HEK293 (cell line): ENCODE measurements around the gene TGFBRAP1.

Experiments used
- CTCF ChIA-PET: fragments of 350-600 bp; formaldehyde crosslinking; extraction: SDS; loops from one replicate; lab custom pipeline; 2021; ENCODE audit warnings: antibody characterized with exemption; lab: Yijun Ruan, JAX
- POLR2A ChIA-PET: fragments of 300-600 bp; formaldehyde crosslinking; extraction: SDS; loops from one replicate; lab custom pipeline; 2020; ENCODE audit warnings: antibody characterized with exemption, inconsistent platforms; lab: Yijun Ruan, JAX
- H3K27ac ChIP-seq: fragments of 200-500 bp; sonication (Bioruptor generic); 2 replicates; pipeline ENCODE4 v1.5.1; 2014; ENCODE audit warnings: low read depth, low read length, control low read depth, inconsistent platforms; ENCODE audit errors: extremely low read depth
- H3K36me3 ChIP-seq, 2 experiments: fragments of 200-500 bp in 1 of 2; sonication (Bioruptor generic) in 1 of 2; 1 replicate in 1 of 2; 2 replicates in 1 of 2; pipeline ENCODE4 v1.5.1; 2014 to 2017; ENCODE audit warnings: inconsistent platforms in 2 of 2, low read length in 2 of 2; ENCODE audit not compliant: control insufficient read depth in 2 of 2, insufficient read depth in 1 of 2
- H3K4me1 ChIP-seq: fragments of 200-500 bp; sonication (Bioruptor generic); 2 replicates; pipeline ENCODE4 v1.5.1; 2014; ENCODE audit warnings: mild to moderate bottlenecking, low read length, inconsistent platforms; ENCODE audit not compliant: control insufficient read depth, insufficient read depth
- H3K4me3 ChIP-seq: 2 replicates; pipeline ENCODE4 v1.5.1; 2011; ENCODE audit warnings: low read depth, mild to moderate bottlenecking, control low read depth, low read length, moderate library complexity
- H3K9me3 ChIP-seq: fragments of 200-500 bp; sonication (Bioruptor generic); 2 replicates; pipeline ENCODE4 v1.5.1; 2014; ENCODE audit warnings: low read depth, low read length, inconsistent platforms; ENCODE audit not compliant: control insufficient read depth, insufficient read depth
- CTCF ChIP-seq: fragments of 450-650 bp; formaldehyde crosslinking; IDR thresholded peaks from 2 replicates; pipeline ENCODE4 v1.5.1; 2016; ENCODE audit warnings: missing biosample characterization, missing genetic modification characterization
- KLF1 ChIP-seq: fragments of 450-650 bp; formaldehyde crosslinking; IDR thresholded peaks from 2 replicates; pipeline ENCODE4 v1.5.1; 2016; ENCODE audit warnings: missing biosample characterization, missing genetic modification characterization
- KLF16 ChIP-seq: fragments of 450-650 bp; formaldehyde crosslinking; IDR thresholded peaks from 2 replicates; pipeline ENCODE4 v1.5.1; 2017; ENCODE audit warnings: missing biosample characterization, missing genetic modification characterization
- KLF8 ChIP-seq: fragments of 450-650 bp; formaldehyde crosslinking; IDR thresholded peaks from 2 replicates; pipeline ENCODE4 v1.5.1; 2016; ENCODE audit warnings: missing biosample characterization, missing genetic modification characterization
- SCRT2 ChIP-seq: fragments of 450-650 bp; formaldehyde crosslinking; IDR thresholded peaks from 2 replicates; pipeline ENCODE4 v1.5.1; 2016; ENCODE audit warnings: missing biosample characterization, missing genetic modification characterization
- ZBTB48 ChIP-seq: fragments of 450-650 bp; formaldehyde crosslinking; IDR thresholded peaks from 2 replicates; pipeline ENCODE4 v1.5.1; 2016; ENCODE audit warnings: missing biosample characterization, missing genetic modification characterization
- ZIC2 ChIP-seq: fragments of 450-650 bp; formaldehyde crosslinking; IDR thresholded peaks from 2 replicates; pipeline ENCODE4 v1.5.1; 2016; ENCODE audit warnings: missing biosample characterization, missing genetic modification characterization
- ZNF140 ChIP-seq: fragments of 450-650 bp; formaldehyde crosslinking; IDR thresholded peaks from 2 replicates; pipeline ENCODE4 v1.5.1; 2016; ENCODE audit warnings: missing biosample characterization, missing genetic modification characterization
- ZNF202 ChIP-seq: fragments of 450-650 bp; formaldehyde crosslinking; IDR thresholded peaks from 2 replicates; pipeline ENCODE4 v1.5.1; 2016; ENCODE audit warnings: missing biosample characterization, missing genetic modification characterization, borderline replicate concordance
- ZNF214 ChIP-seq: fragments of 450-650 bp; formaldehyde crosslinking; IDR thresholded peaks from 2 replicates; pipeline ENCODE4 v1.5.1; 2017; ENCODE audit warnings: missing biosample characterization, mild to moderate bottlenecking, missing genetic modification characterization, borderline replicate concordance
- ZNF248 ChIP-seq: fragments of 450-650 bp; formaldehyde crosslinking; IDR thresholded peaks from 2 replicates; pipeline ENCODE4 v1.5.1; 2017; ENCODE audit warnings: missing biosample characterization, missing genetic modification characterization
- ZNF404 ChIP-seq: fragments of 450-650 bp; formaldehyde crosslinking; IDR thresholded peaks from 2 replicates; pipeline ENCODE4 v1.5.1; 2017; ENCODE audit warnings: missing biosample characterization, missing genetic modification characterization
- ZNF510 ChIP-seq: fragments of 450-650 bp; formaldehyde crosslinking; IDR thresholded peaks from 2 replicates; pipeline ENCODE4 v1.5.1; 2018; ENCODE audit warnings: mild to moderate bottlenecking, missing genetic modification characterization, missing biosample characterization; ENCODE audit not compliant: insufficient replicate concordance
- ZNF548 ChIP-seq: fragments of 450-650 bp; formaldehyde crosslinking; IDR thresholded peaks from 2 replicates; pipeline ENCODE4 v1.5.1; 2016; ENCODE audit warnings: missing biosample characterization, missing genetic modification characterization
- ZNF560 ChIP-seq: fragments of 450-650 bp; formaldehyde crosslinking; IDR thresholded peaks from 2 replicates; pipeline ENCODE4 v1.5.1; 2017; ENCODE audit warnings: missing biosample characterization, missing genetic modification characterization, borderline replicate concordance
- ZNF645 ChIP-seq: fragments of 450-650 bp; formaldehyde crosslinking; IDR thresholded peaks from 2 replicates; pipeline ENCODE4; 2016; ENCODE audit warnings: missing biosample characterization, missing genetic modification characterization
- ZNF654 ChIP-seq: fragments of 450-650 bp; formaldehyde crosslinking; IDR thresholded peaks from 2 replicates; pipeline ENCODE4 v1.5.1; 2016; ENCODE audit warnings: low read depth, missing biosample characterization, missing genetic modification characterization
- ZNF670 ChIP-seq: fragments of 450-650 bp; formaldehyde crosslinking; IDR thresholded peaks from 2 replicates; pipeline ENCODE4 v1.5.1; 2016; ENCODE audit warnings: missing biosample characterization, missing genetic modification characterization, low read depth
- ZNF677 ChIP-seq: fragments of 450-650 bp; IDR thresholded peaks from 2 replicates; pipeline ENCODE4 v1.5.0; 2018; ENCODE audit warnings: missing biosample characterization, mild to moderate bottlenecking, missing genetic modification characterization, moderate library complexity
- ZNF830 ChIP-seq: fragments of 450-650 bp; IDR thresholded peaks from 2 replicates; pipeline ENCODE4 v1.5.0; 2018; ENCODE audit warnings: missing biosample characterization, missing genetic modification characterization, low read depth, mild to moderate bottlenecking, moderate library complexity
- TF ChIP-seq, protein P1 (sequence below): fragments of 450-650 bp; formaldehyde crosslinking; IDR thresholded peaks from 2 replicates; pipeline ENCODE4 v1.5.1; 2016; ENCODE audit warnings: missing biosample characterization, missing genetic modification characterization
- TF ChIP-seq, protein P2 (sequence below): fragments of 450-650 bp; formaldehyde crosslinking; IDR thresholded peaks from 2 replicates; pipeline ENCODE4 v1.5.1; 2016; ENCODE audit warnings: missing biosample characterization, missing genetic modification characterization, borderline replicate concordance

The TGFBRAP1 gene

GRCh38 chr2:105299290-105299689, 30.2 kb downstream of the TGFBRAP1 start:
- H3K27ac ChIP-seq: no peak overlapping the region
- TF ChIP-seq KLF1 (tag by site-specific recombination) (no peak), ZNF548 (tag by site-specific recombination) (no peak), KLF16 (tag by site-specific recombination) (no peak), ZNF510 (tag by site-specific recombination) (no peak), ZNF830 (tag by site-specific recombination) (no peak), KLF8 (tag by site-specific recombination) (no peak), ZNF670 (no peak), ZNF214 (tag by site-specific recombination) (no peak), CTCF (tag by site-specific recombination) (no peak), ZNF404 (no peak)
- TF ChIP-seq, protein P1, sequence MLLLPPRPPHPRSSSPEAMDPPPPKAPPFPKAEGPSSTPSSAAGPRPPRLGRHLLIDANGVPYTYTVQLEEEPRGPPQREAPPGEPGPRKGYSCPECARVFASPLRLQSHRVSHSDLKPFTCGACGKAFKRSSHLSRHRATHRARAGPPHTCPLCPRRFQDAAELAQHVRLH (tag by site-specific recombination): no peak

DNA sequence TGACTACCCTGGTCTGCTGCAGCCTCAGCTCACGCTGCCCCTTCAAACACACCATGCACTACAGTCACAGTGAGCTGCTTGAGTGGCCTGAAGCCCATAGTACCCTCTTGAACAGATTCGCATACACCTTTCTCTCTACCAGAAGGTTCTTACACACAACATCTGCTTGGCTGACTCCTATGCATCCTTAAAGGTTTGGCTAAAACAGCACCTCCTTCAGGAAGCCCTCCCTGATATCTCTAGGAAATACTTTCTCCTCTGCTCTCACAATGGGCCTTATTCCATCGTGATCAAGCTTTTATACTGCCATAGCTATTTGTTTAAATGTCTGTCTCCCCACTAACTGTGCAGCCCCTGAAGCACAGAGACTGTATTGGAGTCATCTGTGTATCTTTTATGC, 31.5 kb downstream of the TGFBRAP1 start:
- POLR2A ChIA-PET: no interaction called here
- H3K27ac ChIP-seq: no peak overlapping the region
- H3K36me3 ChIP-seq: peaks cover 13 to 37% of the 10 kb centered on the region in 2 experiments
- no peak for TF ChIP-seq ZNF202 (tag by site-specific recombination)
- no peak for TF ChIP-seq ZNF248
- TF ChIP-seq, all 188 proteins: peak for 0
- Histone ChIP-seq H3K9me3 (no peaks in the 10 kb centered on the region), H3K4me3 (no peak overlapping the region), H3K4me1 (no peaks in the 10 kb centered on the region)
- CTCF ChIA-PET: interaction anchor here (0.7 to 1.3 kb wide), 3 partner anchors 43 to 183 kb away, joined by 3 to 5 read pairs (median 3); no protein-coding TSS in a partner anchor

More at GRCh38 chr2:105299290-105299689, 30.2 kb downstream of the TGFBRAP1 start:
- Histone ChIP-seq H3K9me3 (no peaks in the 10 kb centered on the region), H3K36me3 (peaks cover 9 to 30% of the 10 kb centered on the region in 2 experiments), H3K4me1 (no peaks in the 10 kb centered on the region), H3K4me3 (no peak overlapping the region)
- ChIA-PET CTCF (interaction anchor here (0.5 to 1.3 kb wide), 2 partner anchors 11 to 224 kb away, joined by 3 to 9 read pairs; no protein-coding TSS in a partner anchor), POLR2A (no interaction called here)

- H3K4me1 ChIP-seq: no peaks in the 10 kb centered on the region
- peaks cover 17 to 37% of the 10 kb centered on the region in 2 experiments for H3K36me3 ChIP-seq
- ChIA-PET CTCF (interaction anchor here (1.3 kb wide), 1 partner anchor 42 kb away, joined by 5 read pairs; no protein-coding TSS in a partner anchor), POLR2A (no interaction called here)
- no peak overlapping the region for H3K27ac ChIP-seq
- H3K9me3 ChIP-seq: no peaks in the 10 kb centered on the region
- TF ChIP-seq ZNF677 (tag by site-specific recombination) (no peak), ZNF645 (tag by site-specific recombination) (no peak), ZNF140 (tag by site-specific recombination) (no peak), SCRT2 (peak; percentile 67), ZNF560 (no peak), ZNF248 (no peak), ZBTB48 (tag by site-specific recombination) (no peak), ZIC2 (tag by site-specific recombination) (0 out of 2 replicates have a peak, but pooled peaks have one; percentile 28), ZNF654 (tag by site-specific recombination) (no peak)
- TF ChIP-seq, protein P2, sequence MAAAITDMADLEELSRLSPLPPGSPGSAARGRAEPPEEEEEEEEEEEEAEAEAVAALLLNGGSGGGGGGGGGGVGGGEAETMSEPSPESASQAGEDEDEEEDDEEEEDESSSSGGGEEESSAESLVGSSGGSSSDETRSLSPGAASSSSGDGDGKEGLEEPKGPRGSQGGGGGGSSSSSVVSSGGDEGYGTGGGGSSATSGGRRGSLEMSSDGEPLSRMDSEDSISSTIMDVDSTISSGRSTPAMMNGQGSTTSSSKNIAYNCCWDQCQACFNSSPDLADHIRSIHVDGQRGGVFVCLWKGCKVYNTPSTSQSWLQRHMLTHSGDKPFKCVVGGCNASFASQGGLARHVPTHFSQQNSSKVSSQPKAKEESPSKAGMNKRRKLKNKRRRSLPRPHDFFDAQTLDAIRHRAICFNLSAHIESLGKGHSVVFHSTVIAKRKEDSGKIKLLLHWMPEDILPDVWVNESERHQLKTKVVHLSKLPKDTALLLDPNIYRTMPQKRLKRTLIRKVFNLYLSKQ (tag by site-specific recombination): no peak
- H3K4me3 ChIP-seq: no peak overlapping the region
Measured at GRCh38 chr2:105297216-105297615, 32.3 kb downstream of the TGFBRAP1 start.
